Epithelial cell of esophagus (primary cell): ENCODE results near the gene NFIA.

ENCODE experiments used
- DNase-seq: peaks from one replicate; pipeline ENCODE4 v3.0.0; 2010; ENCODE audit warnings: low read depth
- H3K4me3 ChIP-seq: 2 replicates; pipeline ENCODE4 v1.5.1; 2011; ENCODE audit warnings: mild to moderate bottlenecking, low read length, control low read depth
- TF ChIP-seq, protein P1 (sequence below): IDR thresholded peaks from 2 replicates; pipeline ENCODE4 v1.5.1; 2011; ENCODE audit warnings: low read depth, mild to moderate bottlenecking, low read length, control low read depth, inconsistent platforms; ENCODE audit not compliant: insufficient read depth; ENCODE audit errors: missing control alignments

NFIA gene

DNA sequence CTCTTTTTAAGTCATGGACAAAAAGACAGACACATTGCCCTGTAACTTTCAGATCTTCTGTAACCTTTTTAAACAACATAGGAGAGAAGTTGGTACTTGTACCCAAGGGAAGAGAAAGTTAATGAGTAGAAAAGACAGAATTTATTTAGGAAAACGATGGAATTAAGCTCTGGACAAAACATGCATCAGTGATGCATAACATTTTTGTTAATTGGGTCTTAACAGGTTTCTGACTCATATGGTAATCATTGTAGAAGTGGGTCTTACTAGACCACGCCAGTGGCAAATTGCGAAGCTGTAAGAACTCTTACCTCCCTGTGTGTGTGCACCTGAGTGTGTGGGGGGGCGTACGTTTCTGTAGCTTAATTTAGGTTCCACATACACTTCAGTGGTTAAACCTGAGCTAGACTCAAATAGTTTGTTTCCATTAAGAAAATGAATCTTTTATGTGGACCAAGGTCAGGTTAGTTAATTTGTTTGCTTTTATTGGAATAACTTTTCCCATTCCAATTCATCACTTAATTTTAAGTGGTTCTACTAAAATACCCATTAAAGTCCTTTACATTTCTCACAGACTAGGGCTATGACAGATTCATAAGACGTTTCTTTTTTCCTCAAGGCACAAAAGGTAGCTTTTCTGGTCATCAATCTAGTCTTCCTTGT lies 48.1 kb downstream of the NFIA start:
- no peak for DNase-seq
- no peak overlapping the region for H3K4me3 ChIP-seq
- TF ChIP-seq, protein P1, sequence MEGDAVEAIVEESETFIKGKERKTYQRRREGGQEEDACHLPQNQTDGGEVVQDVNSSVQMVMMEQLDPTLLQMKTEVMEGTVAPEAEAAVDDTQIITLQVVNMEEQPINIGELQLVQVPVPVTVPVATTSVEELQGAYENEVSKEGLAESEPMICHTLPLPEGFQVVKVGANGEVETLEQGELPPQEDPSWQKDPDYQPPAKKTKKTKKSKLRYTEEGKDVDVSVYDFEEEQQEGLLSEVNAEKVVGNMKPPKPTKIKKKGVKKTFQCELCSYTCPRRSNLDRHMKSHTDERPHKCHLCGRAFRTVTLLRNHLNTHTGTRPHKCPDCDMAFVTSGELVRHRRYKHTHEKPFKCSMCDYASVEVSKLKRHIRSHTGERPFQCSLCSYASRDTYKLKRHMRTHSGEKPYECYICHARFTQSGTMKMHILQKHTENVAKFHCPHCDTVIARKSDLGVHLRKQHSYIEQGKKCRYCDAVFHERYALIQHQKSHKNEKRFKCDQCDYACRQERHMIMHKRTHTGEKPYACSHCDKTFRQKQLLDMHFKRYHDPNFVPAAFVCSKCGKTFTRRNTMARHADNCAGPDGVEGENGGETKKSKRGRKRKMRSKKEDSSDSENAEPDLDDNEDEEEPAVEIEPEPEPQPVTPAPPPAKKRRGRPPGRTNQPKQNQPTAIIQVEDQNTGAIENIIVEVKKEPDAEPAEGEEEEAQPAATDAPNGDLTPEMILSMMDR, result no peak

DNA sequence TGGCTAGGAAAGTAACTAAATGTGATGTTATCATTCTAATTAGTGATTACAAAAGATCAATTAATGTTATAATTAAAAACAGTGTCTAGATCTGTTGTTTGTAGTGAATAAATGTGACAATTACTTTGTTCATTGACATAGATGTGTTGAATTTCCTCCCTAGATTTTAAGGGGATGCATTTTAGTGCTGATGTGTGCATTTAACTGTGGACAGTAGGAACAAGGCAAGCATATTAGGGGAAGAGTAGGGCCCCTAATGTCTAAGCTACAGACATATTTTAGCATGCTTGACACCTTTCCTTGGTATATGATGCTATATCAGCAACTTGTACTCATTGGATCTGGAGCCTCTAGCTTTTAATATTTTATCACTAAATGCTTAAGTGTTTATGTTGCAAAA lies 48.9 kb downstream of the NFIA start:
- H3K4me3 ChIP-seq, result no peak overlapping the region
- TF ChIP-seq, protein P1, result no peak
- no peak for DNase-seq

DNA sequence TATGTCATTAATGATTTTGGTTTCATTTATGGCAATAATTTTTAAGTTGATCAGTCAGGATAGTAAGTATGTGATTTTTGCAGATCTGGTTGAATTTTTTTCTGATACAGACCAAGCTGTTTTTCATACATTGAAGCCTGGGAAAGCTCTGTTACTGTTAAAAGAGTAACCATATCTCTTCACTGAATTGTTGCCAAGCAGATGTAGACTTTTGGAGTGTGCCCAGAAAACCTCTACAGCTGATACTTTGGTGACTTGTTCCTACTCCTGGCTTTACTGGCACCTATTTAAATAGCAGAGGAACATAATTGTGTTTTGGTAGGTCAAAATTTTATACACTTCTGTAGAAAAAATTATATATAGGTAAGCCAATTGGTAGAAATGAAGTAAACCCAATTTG lies 49.4 kb downstream of the NFIA start:
- DNase-seq, result no peak
- TF ChIP-seq, protein P1, result no peak

DNA sequence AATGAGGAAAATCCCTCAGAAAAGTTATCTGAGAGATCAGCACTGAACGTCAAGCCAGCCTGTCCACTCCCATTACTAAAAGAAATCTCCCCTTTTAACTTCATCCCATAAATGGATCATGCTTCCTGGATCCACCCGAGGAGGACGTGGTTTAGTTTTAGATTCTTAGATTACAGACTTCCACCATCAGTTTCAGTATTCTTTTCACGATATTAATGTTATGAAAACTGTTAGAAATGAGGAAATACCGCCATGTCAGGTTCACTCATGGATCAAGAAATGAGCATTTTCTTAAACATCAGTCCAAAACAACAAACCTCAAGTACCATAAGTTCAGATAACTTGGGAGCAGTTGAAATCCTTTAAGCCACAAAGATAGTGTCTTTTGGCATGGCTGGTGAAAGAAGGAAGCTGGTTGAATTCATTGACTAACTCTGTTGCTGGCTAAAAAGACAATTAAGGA lies 49.8 kb downstream of the NFIA start:
- TF ChIP-seq, protein P1, result no peak
- no peak overlapping the region for H3K4me3 ChIP-seq
- no peak for DNase-seq

More for the DNA sequence above, 49.4 kb downstream of the NFIA start:
- H3K4me3 ChIP-seq, result no peak overlapping the region

DNA sequence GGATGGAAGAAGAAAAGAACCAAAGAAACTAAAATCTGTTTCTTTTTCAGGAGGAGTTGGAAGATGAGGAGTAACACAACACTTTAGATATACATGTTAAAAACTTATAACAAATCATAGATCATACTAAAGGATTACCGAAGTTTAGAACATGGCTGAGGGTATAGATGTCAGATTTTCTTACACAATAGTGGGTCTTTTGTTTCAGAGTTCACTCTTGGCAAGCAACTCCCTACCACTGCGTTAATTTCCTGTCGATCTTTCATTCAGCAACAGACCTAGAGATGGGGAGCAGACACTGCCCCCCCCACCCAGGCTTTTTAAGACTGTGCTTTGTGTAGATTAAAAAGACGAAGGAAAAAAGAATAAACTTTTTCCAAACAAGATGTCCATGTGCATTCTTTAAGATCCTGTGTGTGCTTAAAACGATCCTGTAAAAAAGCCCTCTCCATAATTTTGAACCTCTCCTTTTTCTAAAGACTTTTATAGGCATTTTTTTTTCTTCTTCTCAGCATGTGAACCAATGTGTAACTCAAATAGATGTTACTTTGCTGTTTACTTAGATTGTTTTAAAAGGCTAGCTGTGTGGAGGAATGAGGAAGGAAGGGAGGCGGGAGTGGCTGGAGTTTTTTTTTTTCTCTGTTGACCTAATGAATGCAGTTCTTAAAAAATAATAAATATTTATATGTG lies 50.4 kb downstream of the NFIA start:
- DNase-seq, result peak; percentile 42
- no peak overlapping the region for H3K4me3 ChIP-seq
- TF ChIP-seq, protein P1, result no peak

DNA sequence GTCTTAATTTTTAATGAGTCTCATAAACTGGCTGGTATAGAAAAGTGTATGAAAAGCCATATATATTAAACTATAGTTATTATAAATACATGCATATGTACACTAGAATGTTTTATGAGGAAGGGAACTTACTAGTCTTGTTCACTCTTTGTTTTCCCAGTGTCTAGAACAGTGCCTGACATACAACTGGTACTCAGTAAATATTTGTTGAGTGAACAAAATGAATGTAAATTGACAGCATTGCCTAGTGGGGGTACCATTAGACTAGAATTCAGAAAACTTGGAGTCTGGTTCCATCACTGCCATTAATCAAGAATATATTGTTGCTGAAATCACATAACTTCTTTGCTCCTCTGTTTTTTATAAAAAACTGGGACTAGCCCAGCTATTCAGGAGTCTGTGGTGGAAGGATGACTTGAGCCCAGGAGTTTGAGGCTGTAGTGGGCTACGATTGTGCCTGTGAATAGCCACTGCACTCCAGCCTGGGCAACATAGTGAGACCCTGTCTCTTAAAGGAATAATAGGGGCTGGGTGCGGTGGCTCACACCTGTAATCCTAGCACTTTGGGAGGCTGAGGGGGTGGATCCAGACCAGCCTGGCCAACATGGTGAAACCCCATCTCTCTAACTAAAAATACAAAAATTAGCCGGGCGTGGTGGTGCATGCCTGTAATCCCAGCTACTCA lies 51.1 kb downstream of the NFIA start:
- TF ChIP-seq, protein P1, result no peak
- H3K4me3 ChIP-seq, result no peak overlapping the region
- no peak for DNase-seq
